H1 (cell line): ENCODE results near the gene KRTCAP2.

ENCODE experiments used
- CTCF ChIP-seq, 3 experiments: IDR thresholded peaks; 1 replicate in 2 of 3; 2 replicates in 1 of 3; pipeline versions ENCODE4 v1.5.1 to v1.6.1; 2011; ENCODE audit warnings: low read length in 3 of 3, mild to moderate bottlenecking in 3 of 3, inconsistent platforms in 2 of 3, low read depth in 1 of 3, moderate library complexity in 1 of 3; ENCODE audit not compliant: insufficient read depth in 1 of 3; ENCODE audit errors: control extremely low read depth in 1 of 3
- EP300 ChIP-seq, 2 experiments: IDR thresholded peaks; 1 replicate in 1 of 2; 2 replicates in 1 of 2; pipeline ENCODE4 v1.6.1; 2011 to 2012; ENCODE audit warnings: low read depth in 2 of 2, low read length in 2 of 2, mild to moderate bottlenecking in 2 of 2, borderline replicate concordance in 1 of 2, inconsistent platforms in 1 of 2, moderate library complexity in 1 of 2
- EZH2 ChIP-seq: fragments of 200-600 bp; sonication (generic); IDR thresholded peaks from 2 replicates; pipeline ENCODE4 v1.7.1; 2012; ENCODE audit warnings: low read depth, mild to moderate bottlenecking, moderate library complexity, low read length, inconsistent platforms; ENCODE audit not compliant: severe bottlenecking
- FOSL1 ChIP-seq: IDR thresholded peaks from 2 replicates; pipeline ENCODE4 v1.6.1; 2011; ENCODE audit warnings: mild to moderate bottlenecking, low read depth, low read length, moderate library complexity; ENCODE audit not compliant: insufficient read depth
- GTF2F1 ChIP-seq: IDR thresholded peaks from 2 replicates; pipeline ENCODE4 v1.6.1; 2012; ENCODE audit warnings: low read depth, low read length, improper control_type of control experiment, borderline replicate concordance
- MAX ChIP-seq: IDR thresholded peaks from 2 replicates; pipeline ENCODE4 v1.6.1; 2012; ENCODE audit warnings: inconsistent platforms
- POLR2A ChIP-seq, 2 experiments: IDR thresholded peaks; 1 replicate in 1 of 2; 2 replicates in 1 of 2; pipeline ENCODE4 v1.6.1; 2011; ENCODE audit warnings: low read depth in 2 of 2, low read length in 2 of 2, mild to moderate bottlenecking in 2 of 2; ENCODE audit errors: control extremely low read depth in 1 of 2
- POLR2AphosphoS5 ChIP-seq: IDR thresholded peaks from 2 replicates; pipeline ENCODE4 v1.6.1; 2011; ENCODE audit warnings: low read depth, low read length
- RAD21 ChIP-seq, 2 experiments: IDR thresholded peaks in 1 of 2; conservative IDR thresholded peaks in 1 of 2; 2 replicates each; pipeline ENCODE4 v1.6.1; 2011; ENCODE audit warnings: low read depth in 2 of 2, low read length in 2 of 2, improper control_type of control experiment in 1 of 2, inconsistent platforms in 1 of 2, mild to moderate bottlenecking in 1 of 2, moderate library complexity in 1 of 2
- SIN3A ChIP-seq, 2 experiments: IDR thresholded peaks in 1 of 2; conservative IDR thresholded peaks in 1 of 2; 2 replicates each; pipeline ENCODE4 v1.6.1; 2011 to 2012; ENCODE audit warnings: low read length in 2 of 2, improper control_type of control experiment in 1 of 2, low read depth in 1 of 2, mild to moderate bottlenecking in 1 of 2
- TAF1 ChIP-seq: IDR thresholded peaks from 2 replicates; pipeline ENCODE4 v1.6.1; 2011; ENCODE audit warnings: mild to moderate bottlenecking, low read depth, low read length

- TF ChIP-seq CTCF (IDR thresholded peaks at IDR 0.05; ENCODE audit: control extremely low read depth in 1 of 3, insufficient read depth in 1 of 3, low read depth in 1 of 3, low read length in 3 of 3) (no peak), TAF1 (no peak), POLR2A (IDR thresholded peaks at IDR 0.05; ENCODE audit: control extremely low read depth in 1 of 2, low read depth in 2 of 2, low read length in 2 of 2) (no peak), POLR2AphosphoS5 (no peak), EZH2 (no peak), GTF2F1 (no peak), RAD21 (IDR thresholded peaks at IDR 0.05 in 1 of 2, conservative IDR thresholded peaks at IDR 0.05 in 1 of 2; ENCODE audit: low read depth in 2 of 2, low read length in 2 of 2) (no peak), MAX (no peak), EP300 (IDR thresholded peaks at IDR 0.05; ENCODE audit: borderline replicate concordance in 1 of 2, low read depth in 2 of 2, low read length in 2 of 2) (no peak), FOSL1 (no peak), SIN3A (conservative IDR thresholded peaks at IDR 0.05 in 1 of 2, IDR thresholded peaks at IDR 0.05 in 1 of 2; ENCODE audit: low read depth in 1 of 2, low read length in 2 of 2) (no peak)
Measured at GRCh38 chr1:155125511-155125945, 47.6 kb downstream of the KRTCAP2 start.
